HFFc6 (cell line): ENCODE measurements around the gene OPRM1. TPM values are rescaled to one million over a fixed set of nuclear protein-coding genes. Genes with fewer than 3 reads are reported as not detected.

Source experiments
- DNase-seq: peaks from one replicate; pipeline ENCODE4 v3.0.0-alpha.2; 2018
- H3K27ac Mint-ChIP-seq: 2 replicates; pipeline ENCODE4 v1.8.0; 2020; ENCODE audit warnings: mild to moderate bottlenecking, mixed read lengths
- H3K27me3 Mint-ChIP-seq: 2 replicates; pipeline ENCODE4 v1.8.0; 2021; ENCODE audit warnings: mild to moderate bottlenecking, moderate library complexity, mixed read lengths; ENCODE audit not compliant: insufficient read depth
- H3K36me3 Mint-ChIP-seq: 2 replicates; pipeline ENCODE4 v1.8.0; 2021; ENCODE audit warnings: low read depth, mixed read lengths
- H3K4me1 Mint-ChIP-seq: 2 replicates; pipeline ENCODE4 v1.8.0; 2020; ENCODE audit warnings: low read depth, mixed read lengths
- H3K4me3 Mint-ChIP-seq: 2 replicates; pipeline ENCODE4 v1.8.0; 2020; ENCODE audit warnings: mild to moderate bottlenecking, moderate library complexity, mixed read lengths
- H3K9me3 Mint-ChIP-seq: 2 replicates; pipeline ENCODE4 v1.8.0; 2020; ENCODE audit warnings: mild to moderate bottlenecking, mixed read lengths
- total RNA-seq, 6 experiments: library from RNA; stranded (reverse); fragmentation: NEBNext Ultra II Directional; extraction: Animal tissue kit (Norgen Biotek cat#: 25700); gene quantifications; 2 replicates in 1 of 6; 3 replicates in 5 of 6; pipeline ENCODE4 v1.2.3, GENCODE V29; 2021
- TF ChIP-seq, protein P1 (sequence below): fragments of 200-600 bp; sonication (generic); IDR thresholded peaks from 2 replicates; pipeline ENCODE4 v1.5.0; 2021; ENCODE audit warnings: antibody characterized with exemption, mild to moderate bottlenecking

Gene OPRM1
- total RNA-seq, 6 experiments from 2014 or later = not detected

DNA sequence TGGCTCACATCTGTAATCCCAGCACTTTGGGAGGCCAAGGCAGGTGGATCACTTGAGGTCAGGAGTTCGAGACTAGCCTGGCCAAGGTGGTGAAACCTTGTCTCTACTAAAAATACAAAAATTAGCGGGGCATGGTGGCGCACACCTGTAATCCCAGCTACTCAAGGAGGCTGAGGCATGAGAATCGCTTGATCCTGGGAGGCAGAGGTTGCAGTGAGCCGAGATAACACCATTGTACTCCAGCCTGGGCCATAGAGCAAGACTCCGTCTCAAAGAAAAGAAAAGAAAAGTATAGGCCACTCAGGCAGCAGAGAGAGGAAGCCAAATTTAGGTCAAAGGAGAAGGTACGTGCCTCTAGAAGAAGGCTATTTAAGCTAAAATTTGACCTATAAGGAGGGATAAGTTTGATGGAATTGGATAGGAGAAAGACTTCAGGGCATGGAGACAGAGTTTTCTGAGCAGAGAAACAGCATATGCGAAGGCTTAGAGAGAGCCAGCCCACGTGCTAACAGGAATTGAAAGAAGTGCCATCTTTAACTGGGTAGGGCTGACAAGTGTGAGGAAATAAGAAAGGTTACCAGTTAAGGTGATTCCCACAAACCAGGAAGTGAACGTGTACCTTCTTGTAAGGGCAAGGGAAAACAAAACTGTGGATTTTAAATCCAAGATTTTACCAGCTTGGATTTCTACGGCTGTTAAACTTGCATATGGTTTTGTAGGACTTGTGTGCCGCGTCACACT, 203.7 kb downstream of the OPRM1 start:
- Mint-ChIP-seq H3K27ac (no peak overlapping the region), H3K27me3 (peaks cover 18% of the 10 kb centered on the region), H3K9me3 (no peaks in the 10 kb centered on the region), H3K36me3 (no peaks in the 10 kb centered on the region), H3K4me3 (no peak overlapping the region), H3K4me1 (no peaks in the 10 kb centered on the region)
- TF ChIP-seq, protein P1, sequence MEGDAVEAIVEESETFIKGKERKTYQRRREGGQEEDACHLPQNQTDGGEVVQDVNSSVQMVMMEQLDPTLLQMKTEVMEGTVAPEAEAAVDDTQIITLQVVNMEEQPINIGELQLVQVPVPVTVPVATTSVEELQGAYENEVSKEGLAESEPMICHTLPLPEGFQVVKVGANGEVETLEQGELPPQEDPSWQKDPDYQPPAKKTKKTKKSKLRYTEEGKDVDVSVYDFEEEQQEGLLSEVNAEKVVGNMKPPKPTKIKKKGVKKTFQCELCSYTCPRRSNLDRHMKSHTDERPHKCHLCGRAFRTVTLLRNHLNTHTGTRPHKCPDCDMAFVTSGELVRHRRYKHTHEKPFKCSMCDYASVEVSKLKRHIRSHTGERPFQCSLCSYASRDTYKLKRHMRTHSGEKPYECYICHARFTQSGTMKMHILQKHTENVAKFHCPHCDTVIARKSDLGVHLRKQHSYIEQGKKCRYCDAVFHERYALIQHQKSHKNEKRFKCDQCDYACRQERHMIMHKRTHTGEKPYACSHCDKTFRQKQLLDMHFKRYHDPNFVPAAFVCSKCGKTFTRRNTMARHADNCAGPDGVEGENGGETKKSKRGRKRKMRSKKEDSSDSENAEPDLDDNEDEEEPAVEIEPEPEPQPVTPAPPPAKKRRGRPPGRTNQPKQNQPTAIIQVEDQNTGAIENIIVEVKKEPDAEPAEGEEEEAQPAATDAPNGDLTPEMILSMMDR = no peak
- no peak for DNase-seq

DNA sequence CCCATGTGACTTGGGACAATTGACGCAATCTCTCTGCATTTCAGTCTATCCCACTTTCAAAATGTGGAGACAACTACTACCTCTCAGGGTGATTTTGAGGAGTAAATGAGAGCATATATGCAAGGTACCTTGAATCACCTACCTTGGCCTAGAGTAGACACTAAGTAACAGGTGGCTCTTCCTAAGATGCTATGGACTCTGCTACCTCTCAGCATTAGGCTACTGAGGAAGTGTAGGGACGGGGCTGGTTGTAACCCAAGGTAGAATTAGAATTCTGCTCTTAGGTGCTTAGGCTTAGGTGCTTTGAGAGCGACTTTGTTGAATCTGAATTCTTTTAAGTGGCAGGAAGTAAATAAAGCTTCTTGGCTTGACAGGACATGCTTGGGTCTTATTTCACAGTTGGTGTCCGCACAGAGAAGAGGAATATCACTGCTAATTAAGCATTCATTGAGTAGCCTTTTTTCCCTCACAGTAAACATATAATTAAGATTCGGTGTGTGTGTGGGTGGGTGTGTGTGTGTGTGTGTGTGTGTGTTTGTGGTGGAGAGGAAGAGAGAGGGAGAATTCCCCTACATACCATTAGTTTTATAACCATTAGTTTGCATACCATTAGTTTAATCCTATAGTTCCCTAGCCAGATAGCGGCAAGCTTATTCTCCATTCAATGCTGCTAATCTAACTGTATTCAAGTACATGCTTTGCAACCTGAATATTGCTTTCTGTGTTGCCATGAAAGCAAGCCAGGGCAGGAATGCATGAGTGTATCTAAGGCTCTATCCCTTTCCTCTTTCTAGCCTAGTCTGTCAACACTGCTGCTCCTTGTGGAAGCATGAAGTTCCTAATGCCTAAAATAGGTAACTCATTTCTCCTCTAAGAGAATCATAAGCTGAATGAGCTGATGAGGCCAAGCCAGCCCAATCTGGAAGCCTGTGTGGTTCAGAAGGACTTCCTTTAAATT, 205.0 kb downstream of the OPRM1 start:
- Mint-ChIP-seq H3K4me3 (no peak overlapping the region), H3K9me3 (no peaks in the 10 kb centered on the region), H3K27me3 (peaks cover 18% of the 10 kb centered on the region), H3K27ac (no peak overlapping the region), H3K36me3 (no peaks in the 10 kb centered on the region), H3K4me1 (no peaks in the 10 kb centered on the region)
- DNase-seq = no peak
- TF ChIP-seq, protein P1 = no peak

GRCh38 chr6:154245506-154245905, 206.5 kb downstream of the OPRM1 start:
- DNase-seq = no peak
- Mint-ChIP-seq H3K36me3 (no peaks in the 10 kb centered on the region), H3K9me3 (no peaks in the 10 kb centered on the region), H3K4me3 (no peak overlapping the region), H3K27me3 (peaks cover 18% of the 10 kb centered on the region), H3K27ac (no peak overlapping the region), H3K4me1 (no peaks in the 10 kb centered on the region)
- TF ChIP-seq, protein P1 = no peak

- peaks cover 17% of the 10 kb centered on the region for H3K27me3 Mint-ChIP-seq
- H3K27ac Mint-ChIP-seq = no peak overlapping the region
- H3K4me1 Mint-ChIP-seq = no peaks in the 10 kb centered on the region
- DNase-seq = no peak
- no peak overlapping the region for H3K4me3 Mint-ChIP-seq
- no peaks in the 10 kb centered on the region for H3K36me3 Mint-ChIP-seq
- H3K9me3 Mint-ChIP-seq = no peaks in the 10 kb centered on the region
- TF ChIP-seq, protein P1 = no peak
These were observed 207.7 kb downstream of the OPRM1 start for GRCh38 chr6:154246723-154247118.

GRCh38 chr6:154247119-154247861, 208.2 kb downstream of the OPRM1 start:
- TF ChIP-seq, protein P1 = no peak
- Mint-ChIP-seq H3K27me3 (peaks cover 20% of the 10 kb centered on the region), H3K4me1 (no peaks in the 10 kb centered on the region), H3K9me3 (no peaks in the 10 kb centered on the region), H3K36me3 (no peaks in the 10 kb centered on the region), H3K4me3 (no peak overlapping the region), H3K27ac (no peak overlapping the region)
- DNase-seq = no peak
